Thoracic aorta (tissue), 2 donors: Measurements from ENCODE around the gene SEMA4D. TPM values are rescaled to one million over a fixed set of nuclear protein-coding genes. Genes with fewer than 3 reads are reported as not detected.

ENCODE experiments used
- ATAC-seq: fragments of 150-250 bp; one replicate; pipeline ENCODE4 v1.8.0; 2017; ENCODE audit warnings: low read depth; ENCODE audit not compliant: insufficient number of reproducible peaks, low FRiP score
- DNase-seq: peaks from one replicate; pipeline ENCODE4 v3.0.0-alpha.2; 2020; ENCODE audit warnings: low spot score
- H3K27ac ChIP-seq, 2 donors: fragments of 200-600 bp; sonication (generic); 1 replicate in 1 of 2; 2 replicates in 1 of 2; pipeline ENCODE4 v1.5.1; 2016; ENCODE audit warnings: mild to moderate bottlenecking in 2 of 2, moderate library complexity in 2 of 2
- H3K27me3 ChIP-seq: fragments of 200-600 bp; sonication (generic); replicated peaks from 2 replicates; pipeline ENCODE4 v1.6.0; 2016; ENCODE audit warnings: mild to moderate bottlenecking; ENCODE audit not compliant: insufficient read depth
- H3K36me3 ChIP-seq: fragments of 200-600 bp; sonication (generic); one replicate; pipeline ENCODE4 v1.5.1; 2016
- H3K4me1 ChIP-seq, 2 donors: fragments of 200-600 bp; sonication (generic); 1 replicate in 1 of 2; 2 replicates in 1 of 2; pipeline versions ENCODE4 v1.5.1 to v1.6.0; 2016; ENCODE audit warnings: low read depth in 2 of 2, mild to moderate bottlenecking in 1 of 2; ENCODE audit not compliant: control insufficient read depth in 1 of 2
- H3K4me3 ChIP-seq: fragments of 200-600 bp; sonication (generic); 2 replicates; pipeline ENCODE4 v1.5.1; 2016; ENCODE audit warnings: mild to moderate bottlenecking
- H3K9me3 ChIP-seq: fragments of 200-600 bp; sonication (generic); 2 replicates; pipeline ENCODE4 v1.5.1; 2016
- total RNA-seq, 2 donors: library from RNA; depleted of rRNA; stranded (reverse); fragments of >200 nt; gene quantifications; one replicate each; pipeline versions ENCODE4 v1.1.0 to v1.2.3, GENCODE V29; 2016
- TF ChIP-seq, protein P1 (sequence below): fragments of 200-600 bp; sonication (generic); IDR thresholded peaks from one replicate; pipeline ENCODE4 v1.5.1; 2019; ENCODE audit warnings: antibody characterized with exemption

Gene SEMA4D
- total RNA-seq, 2 donors from 2014 or later, result 16.9 to 20.2 TPM

DNA sequence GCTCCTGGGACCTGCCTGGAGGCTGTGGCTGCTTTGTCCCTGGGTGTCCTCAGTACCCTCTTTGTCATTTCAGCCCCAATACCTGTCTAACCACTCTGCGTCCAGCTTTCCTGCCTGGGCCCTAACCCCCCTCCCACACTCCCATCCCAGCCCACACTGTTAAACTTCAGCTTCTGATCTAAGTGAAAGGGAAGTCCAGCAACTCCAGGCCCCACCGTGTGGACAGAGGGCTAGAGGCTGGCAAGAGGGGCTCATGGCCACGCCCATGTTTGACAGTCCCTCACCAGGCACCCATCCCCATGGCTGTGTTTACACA, 56.3 kb downstream of the SEMA4D start:
- Histone ChIP-seq H3K27ac (no peak overlapping the region), H3K4me1 (peaks cover 0 to 4% of the 10 kb centered on the region in 2 donors), H3K9me3 (no peaks in the 10 kb centered on the region), H3K4me3 (no peak overlapping the region), H3K36me3 (no peaks in the 10 kb centered on the region), H3K27me3 (no peaks in the 10 kb centered on the region)
- DNase-seq, result no peak
- TF ChIP-seq, protein P1, sequence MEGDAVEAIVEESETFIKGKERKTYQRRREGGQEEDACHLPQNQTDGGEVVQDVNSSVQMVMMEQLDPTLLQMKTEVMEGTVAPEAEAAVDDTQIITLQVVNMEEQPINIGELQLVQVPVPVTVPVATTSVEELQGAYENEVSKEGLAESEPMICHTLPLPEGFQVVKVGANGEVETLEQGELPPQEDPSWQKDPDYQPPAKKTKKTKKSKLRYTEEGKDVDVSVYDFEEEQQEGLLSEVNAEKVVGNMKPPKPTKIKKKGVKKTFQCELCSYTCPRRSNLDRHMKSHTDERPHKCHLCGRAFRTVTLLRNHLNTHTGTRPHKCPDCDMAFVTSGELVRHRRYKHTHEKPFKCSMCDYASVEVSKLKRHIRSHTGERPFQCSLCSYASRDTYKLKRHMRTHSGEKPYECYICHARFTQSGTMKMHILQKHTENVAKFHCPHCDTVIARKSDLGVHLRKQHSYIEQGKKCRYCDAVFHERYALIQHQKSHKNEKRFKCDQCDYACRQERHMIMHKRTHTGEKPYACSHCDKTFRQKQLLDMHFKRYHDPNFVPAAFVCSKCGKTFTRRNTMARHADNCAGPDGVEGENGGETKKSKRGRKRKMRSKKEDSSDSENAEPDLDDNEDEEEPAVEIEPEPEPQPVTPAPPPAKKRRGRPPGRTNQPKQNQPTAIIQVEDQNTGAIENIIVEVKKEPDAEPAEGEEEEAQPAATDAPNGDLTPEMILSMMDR, result no peak
- no peak for ATAC-seq

DNA sequence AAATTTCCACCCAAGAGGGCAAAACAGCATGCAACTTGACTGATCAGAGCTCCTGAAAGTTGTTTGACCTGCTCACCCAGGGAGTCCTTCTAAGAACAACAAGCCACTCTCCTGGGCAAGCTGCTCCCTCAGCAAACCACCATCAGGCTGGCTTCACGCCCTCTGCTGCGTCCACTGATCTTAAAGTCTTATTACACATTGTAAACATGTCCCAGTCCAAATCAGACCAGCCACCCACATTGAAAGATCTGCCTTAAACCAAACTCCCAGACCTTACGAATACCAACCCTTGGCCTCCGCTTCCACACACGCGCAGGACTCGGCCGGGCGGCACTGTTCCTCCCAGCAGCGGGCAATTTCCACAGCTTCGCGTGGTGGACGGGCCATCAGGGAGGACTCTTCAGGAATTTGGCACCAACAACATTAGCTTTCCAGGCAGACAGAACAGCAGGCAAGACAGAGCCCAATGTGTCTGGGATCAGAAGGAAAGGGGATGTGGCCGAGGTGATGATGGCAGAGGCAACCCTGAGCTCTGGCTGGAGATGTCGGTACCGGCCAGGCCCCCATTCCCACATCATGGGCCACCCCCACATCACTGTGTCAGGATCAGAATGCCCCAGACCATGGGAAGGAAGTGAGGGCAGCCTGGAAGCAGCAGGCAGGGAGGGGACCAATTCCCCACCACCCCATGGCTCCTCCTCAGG, 56.8 kb downstream of the SEMA4D start:
- H3K27me3 ChIP-seq, result no peaks in the 10 kb centered on the region
- no peak overlapping the region for H3K27ac ChIP-seq
- H3K4me3 ChIP-seq, result no peak overlapping the region
- TF ChIP-seq, protein P1, result no peak
- ATAC-seq (no peak), DNase-seq (no peak)
- no peaks in the 10 kb centered on the region for H3K36me3 ChIP-seq
- peaks cover 0 to 4% of the 10 kb centered on the region in 2 donors for H3K4me1 ChIP-seq
- H3K9me3 ChIP-seq, result no peaks in the 10 kb centered on the region

DNA sequence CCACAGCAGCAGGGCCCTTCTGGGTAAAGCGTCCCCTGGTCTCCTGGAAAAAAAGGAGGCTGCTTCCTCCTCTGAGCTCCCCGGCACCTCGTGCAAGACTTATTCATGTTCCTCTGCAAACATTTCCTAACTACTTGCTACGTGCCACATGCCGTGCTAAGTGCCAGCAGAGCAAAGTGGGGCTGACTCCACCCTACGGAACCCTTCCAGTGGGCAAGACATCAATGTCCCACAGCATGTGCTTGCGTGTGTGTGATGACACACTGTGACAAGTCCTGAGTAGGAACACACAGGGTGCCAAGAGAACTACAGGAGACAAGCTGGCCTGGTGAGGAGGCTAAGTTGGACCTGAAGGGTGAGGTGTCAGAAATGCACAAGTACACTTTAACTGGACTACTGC, 57.4 kb downstream of the SEMA4D start:
- H3K27ac ChIP-seq, result no peak overlapping the region
- no peaks in the 10 kb centered on the region for H3K9me3 ChIP-seq
- H3K4me1 ChIP-seq, result peaks cover 0 to 4% of the 10 kb centered on the region in 2 donors
- no peaks in the 10 kb centered on the region for H3K36me3 ChIP-seq
- DNase-seq (no peak), ATAC-seq (no peak)
- no peaks in the 10 kb centered on the region for H3K27me3 ChIP-seq
- TF ChIP-seq, protein P1, result no peak
- no peak overlapping the region for H3K4me3 ChIP-seq

DNA sequence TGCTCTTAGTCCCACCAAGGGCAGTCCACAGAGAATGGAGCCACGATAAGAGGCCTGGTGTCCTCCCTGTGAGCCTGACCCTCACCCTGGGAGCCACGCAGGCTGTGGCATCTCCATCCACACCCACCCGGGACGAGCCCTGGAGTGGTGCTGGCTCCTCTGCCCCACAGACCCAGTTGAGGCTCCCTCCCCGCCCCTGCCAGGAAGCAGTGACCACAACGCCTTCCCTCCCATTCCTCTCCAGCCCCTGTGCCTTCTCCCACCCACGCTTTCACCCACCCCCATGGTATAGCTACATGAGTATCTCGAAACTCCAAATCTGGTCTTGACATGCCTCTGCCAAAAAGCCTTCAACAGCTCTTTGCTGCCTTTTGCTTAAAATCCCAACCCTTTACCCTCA, 57.9 kb downstream of the SEMA4D start:
- no peaks in the 10 kb centered on the region for H3K9me3 ChIP-seq
- H3K27ac ChIP-seq, result no peak overlapping the region
- H3K36me3 ChIP-seq, result no peaks in the 10 kb centered on the region
- H3K4me3 ChIP-seq, result no peak overlapping the region
- ATAC-seq (no peak), DNase-seq (no peak)
- H3K27me3 ChIP-seq, result no peaks in the 10 kb centered on the region
- peaks cover 0 to 4% of the 10 kb centered on the region in 2 donors for H3K4me1 ChIP-seq
- TF ChIP-seq, protein P1, result no peak

DNA sequence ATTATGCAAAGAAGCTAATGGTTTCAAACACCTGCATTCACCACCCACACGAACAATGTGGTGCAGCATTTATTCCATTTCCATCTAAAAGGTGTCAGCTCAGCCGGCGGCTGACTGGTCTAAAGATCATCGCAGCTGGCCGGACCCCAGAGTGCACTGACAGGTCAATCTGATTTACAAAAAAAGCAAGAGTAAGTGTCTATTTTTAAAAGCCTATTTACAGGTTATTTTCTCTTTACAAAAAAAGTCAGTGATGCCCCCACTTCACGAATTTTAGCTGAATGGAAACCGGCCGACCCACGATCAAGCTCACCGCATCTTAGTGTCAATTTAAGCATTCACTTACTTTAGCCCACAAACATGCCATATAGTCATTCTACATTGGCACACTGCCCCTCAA, 58.3 kb downstream of the SEMA4D start:
- no peaks in the 10 kb centered on the region for H3K27me3 ChIP-seq
- DNase-seq, result no peak
- H3K4me3 ChIP-seq, result no peak overlapping the region
- H3K36me3 ChIP-seq, result no peaks in the 10 kb centered on the region
- no peak for ATAC-seq
- H3K4me1 ChIP-seq, result peaks cover 0 to 4% of the 10 kb centered on the region in 2 donors
- no peaks in the 10 kb centered on the region for H3K9me3 ChIP-seq
- no peak overlapping the region for H3K27ac ChIP-seq
- TF ChIP-seq, protein P1, result no peak
